Fibroblast of upper back skin (primary cell): ENCODE measurements around the gene SMOC1.
"Not testable (repeated sequence)": the region's sequence is repeated elsewhere in the genome, so short reads cannot be mapped to it uniquely, and the experiment has no call there.

Experiments used
- DNase-seq: peaks from one replicate; pipeline ENCODE4 v3.0.0-alpha.2; 2013

Gene SMOC1

GRCh38 chr14:69903046-69903445 lies 23.8 kb downstream of the SMOC1 start:
- not testable (repeated sequence) for DNase-seq

- no peak for DNase-seq
These were observed 25.0 kb downstream of the SMOC1 start for GRCh38 chr14:69904246-69904645.

GRCh38 chr14:69906201-69906600 lies 27.0 kb downstream of the SMOC1 start:
- DNase-seq, result no peak

- no peak for DNase-seq
These were observed 30.8 kb downstream of the SMOC1 start for GRCh38 chr14:69909826-69910550.

- DNase-seq, result no peak
These were observed 31.7 kb downstream of the SMOC1 start for GRCh38 chr14:69910871-69911270.

GRCh38 chr14:69913686-69914085 lies 34.5 kb downstream of the SMOC1 start:
- DNase-seq, result no peak

- DNase-seq, result no peak
These were observed 37.2 kb downstream of the SMOC1 start for GRCh38 chr14:69916396-69916795.

- no peak for DNase-seq
These were observed 38.1 kb downstream of the SMOC1 start for GRCh38 chr14:69917287-69917686.

- DNase-seq, result no peak
These were observed 40.6 kb downstream of the SMOC1 start for GRCh38 chr14:69919815-69920214.

- DNase-seq, result peak; percentile 29
These were observed 41.8 kb downstream of the SMOC1 start for GRCh38 chr14:69921052-69921451.

- DNase-seq, result no peak
These were observed 43.0 kb downstream of the SMOC1 start for GRCh38 chr14:69922198-69922597.

GRCh38 chr14:69924201-69924600 lies 45.0 kb downstream of the SMOC1 start:
- no peak for DNase-seq

- DNase-seq, result no peak
These were observed 48.9 kb downstream of the SMOC1 start for GRCh38 chr14:69928111-69928523.

- DNase-seq, result no peak
These were observed 51.7 kb downstream of the SMOC1 start for GRCh38 chr14:69930780-69931379.

- DNase-seq, result no peak
These were observed 52.7 kb downstream of the SMOC1 start for GRCh38 chr14:69931960-69932359.

- DNase-seq, result no peak
These were observed 53.2 kb downstream of the SMOC1 start for GRCh38 chr14:69932391-69932790.

- DNase-seq, result no peak
These were observed 54.5 kb downstream of the SMOC1 start for GRCh38 chr14:69933623-69934275.

GRCh38 chr14:69937367-69938081 lies 58.3 kb downstream of the SMOC1 start:
- no peak for DNase-seq

- DNase-seq, result no peak
These were observed 59.5 kb downstream of the SMOC1 start for GRCh38 chr14:69938751-69939150.

- no peak for DNase-seq
These were observed 62.8 kb downstream of the SMOC1 start for GRCh38 chr14:69941768-69942742.

GRCh38 chr14:69943084-69943780 lies 64.0 kb downstream of the SMOC1 start:
- DNase-seq, result no peak

- DNase-seq, result no peak
These were observed 66.1 kb downstream of the SMOC1 start for GRCh38 chr14:69945347-69945746.
